ENCODE results near the gene DDX39A.
"Not testable (repeated sequence)": the region's sequence is repeated elsewhere in the genome, so short reads cannot be mapped to it uniquely, and the experiment has no call there.

Gene DDX39A

GRCh38 chr19:14379294-14380065, 39.7 kb downstream of the DDX39A start:
- Mint-ChIP-seq H3K9me3 (no peaks in the 10 kb centered on the region), H3K36me3 (ENCODE audit: insufficient read depth) (peaks cover 79% of the 10 kb centered on the region), H3K27me3 (no peaks in the 10 kb centered on the region), H3K4me3 (peak overlapping the region; percentile 81 to 94), H3K4me1 (ENCODE audit: low read depth in 2 of 2) (peaks cover 42 to 53% of the 10 kb centered on the region in 2 donors), H3K27ac (peak overlapping the region; percentile 90 to 94)
- DNase-seq (no peak), ATAC-seq (replicated peaks) (no peak)

- ATAC-seq (replicated peaks) (no peak), DNase-seq (no peak)
- Mint-ChIP-seq H3K4me1 (ENCODE audit: low read depth in 2 of 2) (peaks cover 40 to 49% of the 10 kb centered on the region in 2 donors), H3K27me3 (no peaks in the 10 kb centered on the region), H3K36me3 (ENCODE audit: insufficient read depth) (peaks cover 74% of the 10 kb centered on the region), H3K4me3 (peak overlapping the region in 1 of 2 donors; percentile 94), H3K27ac (peak overlapping the region; percentile 90 to 94), H3K9me3 (no peaks in the 10 kb centered on the region)
Measured at GRCh38 chr19:14378890-14379289, 40.3 kb downstream of the DDX39A start.

GRCh38 chr19:14377883-14378328, 41.2 kb downstream of the DDX39A start:
- Mint-ChIP-seq H3K4me3 (peak overlapping the region; percentile 43 to 52), H3K36me3 (ENCODE audit: insufficient read depth) (peaks cover 64% of the 10 kb centered on the region), H3K4me1 (ENCODE audit: low read depth in 2 of 2) (peaks cover 38 to 47% of the 10 kb centered on the region in 2 donors), H3K9me3 (no peaks in the 10 kb centered on the region), H3K27ac (peak overlapping the region in 1 of 2 donors; percentile 30), H3K27me3 (no peaks in the 10 kb centered on the region)
- DNase-seq (no peak), ATAC-seq (replicated peaks) (no peak)

GRCh38 chr19:14375582-14376291, 43.4 kb downstream of the DDX39A start:
- Mint-ChIP-seq H3K4me3 (peak overlapping the region; percentile 77 to 79), H3K27ac (peak overlapping the region; percentile 98 to 100), H3K27me3 (no peaks in the 10 kb centered on the region), H3K4me1 (ENCODE audit: low read depth in 2 of 2) (peaks cover 42 to 54% of the 10 kb centered on the region in 2 donors), H3K36me3 (ENCODE audit: insufficient read depth) (peaks cover 43% of the 10 kb centered on the region), H3K9me3 (no peaks in the 10 kb centered on the region)
- ATAC-seq (replicated peaks) (peak; percentile 4), DNase-seq (no peak)

GRCh38 chr19:14375055-14375581, 44.0 kb downstream of the DDX39A start:
- DNase-seq (peak; percentile 81 to 85 (median 81)), ATAC-seq (replicated peaks) (peak; percentile 88)
- peaks cover 38 to 49% of the 10 kb centered on the region in 2 donors for H3K4me1 Mint-ChIP-seq (ENCODE audit: low read depth in 2 of 2)
- H3K27ac Mint-ChIP-seq, result peak overlapping the region; percentile 98 to 100
- H3K9me3 Mint-ChIP-seq, result no peaks in the 10 kb centered on the region
- peaks cover 43% of the 10 kb centered on the region for H3K36me3 Mint-ChIP-seq (ENCODE audit: insufficient read depth)
- no peaks in the 10 kb centered on the region for H3K27me3 Mint-ChIP-seq
- H3K4me3 Mint-ChIP-seq, result peak overlapping the region; percentile 77 to 79

GRCh38 chr19:14374313-14374712, 44.8 kb downstream of the DDX39A start:
- Mint-ChIP-seq H3K4me1 (ENCODE audit: low read depth in 2 of 2) (peaks cover 44 to 52% of the 10 kb centered on the region in 2 donors), H3K4me3 (peak overlapping the region; percentile 77 to 79), H3K36me3 (ENCODE audit: insufficient read depth) (peaks cover 46% of the 10 kb centered on the region), H3K27ac (peak overlapping the region; percentile 98 to 100)
- H3K9me3 Mint-ChIP-seq; H3K27me3 Mint-ChIP-seq; ATAC-seq (replicated peaks); DNase-seq: not testable (repeated sequence)

GRCh38 chr19:14372384-14373077, 46.6 kb downstream of the DDX39A start:
- not testable (repeated sequence) for DNase-seq; H3K9me3 Mint-ChIP-seq; ATAC-seq (replicated peaks); H3K27me3 Mint-ChIP-seq
- peak overlapping the region; percentile 100 for H3K27ac Mint-ChIP-seq
- H3K4me3 Mint-ChIP-seq, result peak overlapping the region; percentile 44 to 57
- peaks cover 44 to 52% of the 10 kb centered on the region in 2 donors for H3K4me1 Mint-ChIP-seq (ENCODE audit: low read depth in 2 of 2)
- peaks cover 48% of the 10 kb centered on the region for H3K36me3 Mint-ChIP-seq (ENCODE audit: insufficient read depth)

- peaks cover 49 to 56% of the 10 kb centered on the region in 2 donors for H3K4me1 Mint-ChIP-seq (ENCODE audit: low read depth in 2 of 2)
- H3K27me3 Mint-ChIP-seq, result no peaks in the 10 kb centered on the region
- peak overlapping the region; percentile 100 for H3K27ac Mint-ChIP-seq
- peak overlapping the region; percentile 42 to 73 for H3K4me3 Mint-ChIP-seq
- ATAC-seq (replicated peaks) (no peak), DNase-seq (no peak)
- peaks cover 47% of the 10 kb centered on the region for H3K36me3 Mint-ChIP-seq (ENCODE audit: insufficient read depth)
- H3K9me3 Mint-ChIP-seq, result peaks cover 0 to 1% of the 10 kb centered on the region in 2 donors
Measured at GRCh38 chr19:14371301-14371821, 47.8 kb downstream of the DDX39A start.

GRCh38 chr19:14370940-14371280, 48.2 kb downstream of the DDX39A start:
- Mint-ChIP-seq H3K4me1 (ENCODE audit: low read depth in 2 of 2) (peaks cover 47 to 53% of the 10 kb centered on the region in 2 donors), H3K27ac (peak overlapping the region; percentile 100), H3K9me3 (peaks cover 0 to 1% of the 10 kb centered on the region in 2 donors), H3K4me3 (peak overlapping the region; percentile 89 to 91), H3K36me3 (ENCODE audit: insufficient read depth) (peaks cover 45% of the 10 kb centered on the region), H3K27me3 (no peaks in the 10 kb centered on the region)
- no peak for DNase-seq
- ATAC-seq (replicated peaks), result no peak

- Mint-ChIP-seq H3K4me3 (peak overlapping the region; percentile 89 to 91), H3K36me3 (ENCODE audit: insufficient read depth) (peaks cover 40% of the 10 kb centered on the region), H3K9me3 (peaks cover 0 to 1% of the 10 kb centered on the region in 2 donors), H3K4me1 (ENCODE audit: low read depth in 2 of 2) (peaks cover 42 to 47% of the 10 kb centered on the region in 2 donors), H3K27ac (peak overlapping the region; percentile 100), H3K27me3 (no peaks in the 10 kb centered on the region)
- DNase-seq (peak in 2 of 3 experiments; percentile 46 to 59), ATAC-seq (replicated peaks) (peak; percentile 25)
Measured at GRCh38 chr19:14370169-14370939, 48.8 kb downstream of the DDX39A start.

GRCh38 chr19:14369399-14370168, 49.6 kb downstream of the DDX39A start:
- peak overlapping the region; percentile 89 to 91 for H3K4me3 Mint-ChIP-seq
- peak overlapping the region; percentile 100 for H3K27ac Mint-ChIP-seq
- DNase-seq, result peak; percentile 86 to 88 (median 86)
- peak; percentile 76 for ATAC-seq (replicated peaks)
- no peaks in the 10 kb centered on the region for H3K27me3 Mint-ChIP-seq
- peaks cover 0 to 1% of the 10 kb centered on the region in 2 donors for H3K9me3 Mint-ChIP-seq
- peaks cover 40% of the 10 kb centered on the region in 2 donors for H3K4me1 Mint-ChIP-seq (ENCODE audit: low read depth in 2 of 2)
- H3K36me3 Mint-ChIP-seq (ENCODE audit: insufficient read depth), result peaks cover 32% of the 10 kb centered on the region

All from effector memory CD8-positive, alpha-beta T cell (primary cell).